ENCODE results near the gene CXADR. TPM values are rescaled to one million over a fixed set of nuclear protein-coding genes. Genes with fewer than 3 reads are reported as not detected.

CXADR gene
- total RNA-seq, 1 donor = 2.0 TPM

DNA sequence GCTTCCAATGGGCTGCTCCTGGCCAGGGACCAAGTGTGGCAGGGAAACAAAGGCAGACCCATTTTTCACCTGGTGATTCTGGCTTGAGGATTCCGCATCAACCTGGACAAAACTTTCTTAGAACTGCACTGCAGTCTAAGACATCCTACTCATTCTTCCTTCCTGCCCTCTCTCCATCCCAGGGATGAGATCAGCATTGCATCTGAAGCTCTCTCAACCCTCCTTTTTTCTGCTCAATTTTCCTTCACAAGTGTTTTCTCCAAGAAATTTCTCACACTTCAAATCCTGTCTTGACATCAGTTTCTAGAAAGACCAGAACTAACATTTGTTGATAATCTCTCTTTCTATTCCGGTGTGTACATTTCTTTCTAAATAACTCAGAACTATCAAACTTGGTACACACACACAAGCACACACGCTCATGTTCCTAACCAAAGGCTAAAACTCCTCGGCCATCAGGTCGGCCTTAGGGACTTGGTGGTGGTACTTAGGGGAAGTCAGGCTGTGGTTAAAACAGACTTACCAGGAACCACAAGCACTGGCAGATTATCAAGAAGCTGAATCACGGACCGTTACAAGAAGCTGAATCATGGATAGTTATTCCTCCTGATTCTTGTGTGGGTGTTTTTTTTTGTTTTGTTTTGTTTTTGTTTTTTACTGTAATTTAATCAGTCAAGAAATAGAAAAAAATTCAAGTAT, 21.0 kb upstream of the CXADR start:
- H3K4me3 ChIP-seq (ENCODE audit: low read depth, low read length) = no peak overlapping the region
- TF ChIP-seq, protein P1, sequence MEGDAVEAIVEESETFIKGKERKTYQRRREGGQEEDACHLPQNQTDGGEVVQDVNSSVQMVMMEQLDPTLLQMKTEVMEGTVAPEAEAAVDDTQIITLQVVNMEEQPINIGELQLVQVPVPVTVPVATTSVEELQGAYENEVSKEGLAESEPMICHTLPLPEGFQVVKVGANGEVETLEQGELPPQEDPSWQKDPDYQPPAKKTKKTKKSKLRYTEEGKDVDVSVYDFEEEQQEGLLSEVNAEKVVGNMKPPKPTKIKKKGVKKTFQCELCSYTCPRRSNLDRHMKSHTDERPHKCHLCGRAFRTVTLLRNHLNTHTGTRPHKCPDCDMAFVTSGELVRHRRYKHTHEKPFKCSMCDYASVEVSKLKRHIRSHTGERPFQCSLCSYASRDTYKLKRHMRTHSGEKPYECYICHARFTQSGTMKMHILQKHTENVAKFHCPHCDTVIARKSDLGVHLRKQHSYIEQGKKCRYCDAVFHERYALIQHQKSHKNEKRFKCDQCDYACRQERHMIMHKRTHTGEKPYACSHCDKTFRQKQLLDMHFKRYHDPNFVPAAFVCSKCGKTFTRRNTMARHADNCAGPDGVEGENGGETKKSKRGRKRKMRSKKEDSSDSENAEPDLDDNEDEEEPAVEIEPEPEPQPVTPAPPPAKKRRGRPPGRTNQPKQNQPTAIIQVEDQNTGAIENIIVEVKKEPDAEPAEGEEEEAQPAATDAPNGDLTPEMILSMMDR (IDR thresholded peaks at IDR 0.05; ENCODE audit: insufficient read depth, low read length) = no peak

DNA sequence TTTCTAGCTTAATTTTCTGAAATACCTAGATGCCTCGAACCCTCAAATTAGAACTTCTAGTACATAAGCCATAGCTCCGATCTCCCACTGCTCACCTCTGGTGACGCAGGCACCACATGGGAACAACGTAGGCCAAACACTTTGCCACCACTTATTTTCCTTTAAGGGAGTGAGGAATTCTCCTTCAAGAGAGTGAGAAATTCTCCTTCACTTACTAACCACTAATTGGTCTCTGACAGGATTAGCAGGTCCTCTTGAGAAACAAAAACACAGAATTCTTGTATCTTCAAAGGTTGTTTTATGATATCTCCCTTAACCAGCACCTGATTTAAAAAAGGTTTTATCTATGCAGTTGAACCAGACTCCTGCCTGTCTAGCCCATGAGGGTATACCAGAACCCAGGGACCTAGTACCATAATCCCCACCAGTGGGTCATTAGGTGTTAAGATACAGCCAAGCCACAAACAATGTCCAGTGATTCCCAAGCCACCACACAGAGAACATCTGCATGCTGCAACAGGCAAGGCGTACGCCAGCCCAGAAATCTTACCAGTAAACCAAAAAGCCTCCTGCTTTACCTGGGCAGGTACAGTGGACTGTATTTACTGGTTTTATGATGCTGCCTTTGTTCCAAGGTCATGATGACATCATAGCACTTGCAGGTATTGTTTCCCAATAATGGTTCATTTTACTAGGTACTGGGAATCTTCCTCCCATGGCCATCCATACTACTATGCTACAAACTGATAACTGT, 20.3 kb upstream of the CXADR start:
- TF ChIP-seq, protein P1 (IDR thresholded peaks at IDR 0.05; ENCODE audit: insufficient read depth, low read length) = no peak
- H3K4me3 ChIP-seq (ENCODE audit: low read depth, low read length) = no peak overlapping the region
- no peak for DNase-seq (ENCODE audit: low read depth)

More for the DNA sequence above, 21.0 kb upstream of the CXADR start:
- DNase-seq (ENCODE audit: low read depth) = peak; percentile 98

DNA sequence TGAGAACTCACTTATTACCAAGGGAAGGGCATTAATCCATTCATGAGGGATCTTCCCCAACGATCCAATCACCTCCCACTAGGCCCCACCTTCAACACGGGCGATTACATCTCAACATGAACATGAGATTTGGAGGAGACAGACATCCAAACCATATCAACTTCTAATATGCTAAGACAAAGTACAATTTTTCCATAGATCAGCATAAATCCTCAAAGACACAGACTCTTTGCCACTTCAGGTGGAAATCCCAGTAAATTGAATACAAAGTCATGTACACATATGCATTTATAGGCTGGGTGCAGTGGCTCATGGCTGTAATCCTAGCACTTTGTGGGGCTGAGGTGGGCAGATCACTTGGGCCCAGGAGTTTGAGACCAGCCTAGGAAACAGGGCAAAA, 18.8 kb upstream of the CXADR start:
- no peak overlapping the region for H3K4me3 ChIP-seq (ENCODE audit: low read depth, low read length)
- DNase-seq (ENCODE audit: low read depth) = no peak
- TF ChIP-seq, protein P1 (IDR thresholded peaks at IDR 0.05; ENCODE audit: insufficient read depth, low read length) = no peak

DNA sequence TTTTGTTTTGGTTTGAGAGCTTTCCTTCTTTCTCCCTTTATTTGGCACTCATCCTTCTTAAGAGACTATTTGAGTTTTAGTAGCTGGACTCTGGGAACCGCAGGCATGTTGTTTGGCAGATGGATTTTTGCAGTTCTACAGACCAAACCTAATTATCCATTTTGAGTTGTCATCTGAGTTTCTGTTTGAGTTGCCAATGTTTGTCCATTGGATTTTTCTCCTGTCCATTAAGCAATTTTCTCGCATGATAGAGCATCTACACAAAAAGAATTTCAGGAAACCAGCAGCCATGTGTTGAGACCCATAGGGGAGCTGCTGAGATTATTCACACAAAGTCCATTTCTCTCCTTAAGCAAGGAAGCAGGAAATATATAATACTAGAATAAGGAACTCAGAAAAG, 17.2 kb upstream of the CXADR start:
- TF ChIP-seq, protein P1 (IDR thresholded peaks at IDR 0.05; ENCODE audit: insufficient read depth, low read length) = no peak
- DNase-seq (ENCODE audit: low read depth) = peak; percentile 14
- H3K4me3 ChIP-seq (ENCODE audit: low read depth, low read length) = no peak overlapping the region

DNA sequence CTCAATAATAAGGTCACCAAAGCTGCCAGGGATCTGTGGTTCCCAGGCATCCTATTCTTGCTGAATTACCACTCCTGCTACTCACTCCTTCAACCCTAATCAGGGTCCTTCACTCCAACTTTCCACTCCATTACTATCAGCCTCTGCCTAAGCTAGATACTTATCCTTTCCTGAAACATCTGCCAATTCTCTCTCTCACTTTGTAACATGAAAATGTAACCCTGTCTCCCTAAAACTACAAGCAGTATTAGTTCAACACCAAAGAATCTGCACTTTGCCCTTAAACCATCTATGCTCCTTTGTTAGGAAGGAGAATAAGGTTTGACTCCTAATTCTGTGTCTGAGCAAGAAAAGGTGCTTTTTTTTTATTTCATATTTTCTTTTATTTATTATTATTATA, 15.5 kb upstream of the CXADR start:
- no peak for DNase-seq (ENCODE audit: low read depth)
- no peak overlapping the region for H3K4me3 ChIP-seq (ENCODE audit: low read depth, low read length)
- TF ChIP-seq, protein P1 (IDR thresholded peaks at IDR 0.05; ENCODE audit: insufficient read depth, low read length) = no peak

DNA sequence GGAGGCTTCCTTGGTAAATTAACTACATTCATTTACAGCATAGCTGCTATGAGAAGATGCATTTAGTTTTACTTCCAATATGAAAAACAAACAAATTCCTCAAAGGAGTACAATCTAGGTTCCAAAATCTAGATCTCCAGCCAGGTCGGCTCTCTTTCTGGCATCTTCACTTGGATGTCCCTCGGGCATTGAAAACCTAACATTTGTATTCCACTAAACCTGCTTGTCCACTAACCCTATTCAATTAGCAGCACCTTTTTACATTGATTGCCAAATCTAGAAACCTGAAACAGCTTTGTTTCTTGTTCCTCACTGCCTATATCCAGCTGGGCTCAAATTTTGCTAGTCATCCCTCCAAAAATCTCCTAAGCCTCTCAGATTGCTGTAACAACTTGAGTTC, 14.3 kb upstream of the CXADR start:
- DNase-seq (ENCODE audit: low read depth) = no peak
- no peak overlapping the region for H3K4me3 ChIP-seq (ENCODE audit: low read depth, low read length)
- TF ChIP-seq, protein P1 (IDR thresholded peaks at IDR 0.05; ENCODE audit: insufficient read depth, low read length) = no peak

All from fibroblast of the aortic adventitia (primary cell).